SK-N-SH (cell line): ENCODE data around the gene AFAP1. TPM values are rescaled to one million over a fixed set of nuclear protein-coding genes. Genes with fewer than 3 reads are reported as not detected.

Experiments used
- CTCF ChIA-PET: fragments of 300-600, 350-600 bp; formaldehyde crosslinking; extraction: SDS; loops from one replicate; lab custom pipeline; 2021; lab: Yijun Ruan, JAX
- POLR2A ChIA-PET: fragments of 350-600 bp; sonication (Branson Sonifier 250); formaldehyde crosslinking; extraction: SDS; loops from one replicate; lab custom pipeline; 2020; ENCODE audit warnings: antibody characterized with exemption, inconsistent platforms; lab: Yijun Ruan, JAX
- DNase-seq: peaks from one replicate; pipeline ENCODE4 v3.0.0; 2012
- H2AFZ ChIP-seq: fragments of 200-600 bp; sonication (generic); 2 replicates; pipeline ENCODE4 v1.8.1; 2016; ENCODE audit warnings: antibody characterized with exemption, mild to moderate bottlenecking, low read depth
- H3F3A ChIP-seq: fragments of 200-600 bp; sonication (generic); replicated peaks from 2 replicates; pipeline ENCODE3; 2016; ENCODE audit warnings: antibody characterized with exemption, mild to moderate bottlenecking; ENCODE audit not compliant: insufficient read depth
- H3K27ac ChIP-seq, 2 experiments: fragments of 200-500 bp in 1 of 2; fragments of 200-600 bp in 1 of 2; sonication (Bioruptor generic) in 1 of 2; sonication (generic), shearing (Covaris generic) in 1 of 2; 2 replicates each; pipeline versions ENCODE4 v1.5.1 to v1.6.1; 2014 to 2016; ENCODE audit warnings: low read depth in 2 of 2, inconsistent platforms in 1 of 2, low read length in 1 of 2, mild to moderate bottlenecking in 1 of 2, mixed read lengths in 1 of 2
- H3K27me3 ChIP-seq: fragments of 200-600 bp; sonication (generic), shearing (Covaris generic); 2 replicates; pipeline ENCODE4 v1.6.1; 2016; ENCODE audit warnings: mixed run types; ENCODE audit not compliant: insufficient read depth
- H3K36me3 ChIP-seq, 2 experiments: fragments of 200-500 bp in 1 of 2; fragments of 200-600 bp in 1 of 2; sonication (Bioruptor generic) in 1 of 2; sonication (generic) in 1 of 2; replicated peaks in 1 of 2; 2 replicates each; pipeline versions ENCODE3 to v1.5.1; 2014 to 2016; ENCODE audit warnings: low read length in 1 of 2, mild to moderate bottlenecking in 1 of 2; ENCODE audit not compliant: insufficient read depth in 2 of 2, control insufficient read depth in 1 of 2
- H3K4me1 ChIP-seq, 2 experiments: fragments of 200-500 bp in 1 of 2; fragments of 200-600 bp in 1 of 2; sonication (Bioruptor generic) in 1 of 2; sonication (generic), shearing (Covaris generic) in 1 of 2; 2 replicates each; pipeline versions ENCODE4 v1.5.1 to v1.6.1; 2014 to 2016; ENCODE audit warnings: low read depth in 1 of 2, low read length in 1 of 2, mixed run types in 1 of 2; ENCODE audit not compliant: insufficient read depth in 2 of 2, control insufficient read depth in 1 of 2
- H3K4me2 ChIP-seq: fragments of 200-600 bp; sonication (generic), shearing (Covaris generic); 2 replicates; pipeline ENCODE4 v1.6.1; 2017; ENCODE audit warnings: mixed run types
- H3K4me3 ChIP-seq, 2 experiments: fragments of 200-500 bp in 1 of 2; fragments of 200-600 bp in 1 of 2; sonication (Bioruptor generic) in 1 of 2; sonication (generic), shearing (Covaris generic) in 1 of 2; 2 replicates each; pipeline versions ENCODE4 v1.5.1 to v1.8.1; 2014 to 2016; ENCODE audit warnings: low read depth in 2 of 2, inconsistent platforms in 1 of 2, low read length in 1 of 2, mild to moderate bottlenecking in 1 of 2, mixed read lengths in 1 of 2, moderate library complexity in 1 of 2
- H3K79me2 ChIP-seq: fragments of 200-600 bp; sonication (generic); 2 replicates; pipeline ENCODE4 v1.8.1; 2017; ENCODE audit warnings: mild to moderate bottlenecking; ENCODE audit not compliant: insufficient read depth
- H3K9ac ChIP-seq: fragments of 200-600 bp; sonication (generic); 2 replicates; pipeline ENCODE4 v1.6.1; 2017; ENCODE audit warnings: mixed run types
- H3K9me2 ChIP-seq: fragments of 200-600 bp; sonication (generic); 2 replicates; pipeline ENCODE4 v1.6.1; 2017; ENCODE audit warnings: mixed run types
- H3K9me3 ChIP-seq: fragments of 200-600 bp; sonication (generic); 2 replicates; pipeline ENCODE4 v1.6.1; 2017; ENCODE audit warnings: mixed run types, mild to moderate bottlenecking, moderate library complexity
- H4K20me1 ChIP-seq: fragments of 200-600 bp; sonication (generic); 2 replicates; pipeline ENCODE4 v1.6.1; 2017; ENCODE audit warnings: mild to moderate bottlenecking, mixed run types; ENCODE audit not compliant: insufficient read depth
- CHD2 ChIP-seq: fragments of 150-350 bp; IDR thresholded peaks from 2 replicates; pipeline ENCODE4 v1.6.1; 2018; ENCODE audit warnings: low read length; ENCODE audit not compliant: partially characterized antibody
- CTCF ChIP-seq: fragments of 200-600 bp; sonication (generic); IDR thresholded peaks from 2 replicates; pipeline ENCODE4 v1.6.1; 2017; ENCODE audit warnings: antibody characterized with exemption, mild to moderate bottlenecking, moderate library complexity
- EZH2phosphoT487 ChIP-seq: fragments of 200-600 bp; sonication (generic); IDR thresholded peaks from 2 replicates; pipeline ENCODE4 v1.6.1; 2017; ENCODE audit warnings: low read depth, mixed run types, mild to moderate bottlenecking, antibody characterized with exemption, moderate library complexity, borderline replicate concordance
- FOSL2 ChIP-seq: IDR thresholded peaks from 2 replicates; pipeline ENCODE4 v1.4.0; 2012; ENCODE audit warnings: low read depth, mild to moderate bottlenecking, moderate library complexity, borderline replicate concordance
- FOXJ3 ChIP-seq: sonication (generic); formaldehyde crosslinking; IDR thresholded peaks from 2 replicates; pipeline ENCODE4 v1.5.1; 2020; ENCODE audit warnings: mild to moderate bottlenecking, missing genetic modification reagents
- GABPA ChIP-seq: IDR thresholded peaks from 2 replicates; pipeline ENCODE4 v1.4.0; 2012; ENCODE audit warnings: low read depth, mild to moderate bottlenecking
- MEF2A ChIP-seq: IDR thresholded peaks from 2 replicates; pipeline ENCODE4 v1.4.0; 2012; ENCODE audit warnings: low read depth, borderline replicate concordance
- NFIC ChIP-seq: IDR thresholded peaks from 2 replicates; pipeline ENCODE4 v1.4.0; 2012; ENCODE audit warnings: borderline replicate concordance
- NRF1 ChIP-seq: IDR thresholded peaks from 2 replicates; pipeline ENCODE4 v1.6.1; 2012; ENCODE audit warnings: low read depth, mild to moderate bottlenecking, low read length
- POLR2AphosphoS5 ChIP-seq: IDR thresholded peaks from 2 replicates; pipeline ENCODE4 v1.6.1; 2012; ENCODE audit warnings: low read depth, low read length
- REST ChIP-seq: IDR thresholded peaks from 2 replicates; pipeline ENCODE4 v1.6.1; 2012; ENCODE audit warnings: mild to moderate bottlenecking, low read depth, low read length, moderate library complexity
- TAF1 ChIP-seq: IDR thresholded peaks from 2 replicates; pipeline ENCODE4 v1.6.1; 2012; ENCODE audit warnings: low read depth, mild to moderate bottlenecking, low read length, moderate library complexity, borderline replicate concordance
- TCF12 ChIP-seq: IDR thresholded peaks from 2 replicates; pipeline ENCODE4 v1.4.0; 2012
- USF2 ChIP-seq: fragments of 150-350 bp; IDR thresholded peaks from 2 replicates; pipeline ENCODE4 v1.6.1; 2017; ENCODE audit warnings: antibody characterized with exemption, low read length, low read depth, borderline replicate concordance
- WGBS: methylation state at CpG from one replicate; pipeline ENCODE4 v1.1.6; 2017; ENCODE audit warnings: low lambda C conversion rate; 5-methylcytosine and 5-hydroxymethylcytosine counted together
- polyA plus RNA-seq, 3 experiments: library from polyadenylated mRNA; depleted of rRNA; stranded (reverse); fragments of >200 nt; gene quantifications; 2 replicates each; pipeline ENCODE4 v1.2.3, GENCODE V29; 2012

AFAP1 gene
- polyA plus RNA-seq, 1 of the 3 experiments (the other 2 are of a cell fraction): 67.9 TPM

- TF ChIP-seq MEF2A (no peak), FOXJ3 (CRISPR knock-in tag) (no peak), FOSL2 (no peak), CTCF (no peak), CHD2 (no peak)
These were observed 132.2 kb downstream of the AFAP1 start (continued) for GRCh38 chr4:7807351-7807921.

- Histone ChIP-seq H3K9ac (peak overlapping the region; percentile 6; the same call in 1 of the 2 replicates), H3K9me3 (no peaks in the 10 kb centered on the region), H3K4me3 (no peak overlapping the region), H3K27me3 (no peaks in the 10 kb centered on the region), H3K4me1 (peaks cover 31 to 38% of the 10 kb centered on the region in 2 experiments), H4K20me1 (peaks cover 2% of the 10 kb centered on the region), H3K36me3 (peaks cover 51 to 56% of the 10 kb centered on the region in 2 experiments), H3K27ac (peak overlapping the region; percentile 67 to 86), H3F3A (peaks cover 56% of the 10 kb centered on the region), H3K9me2 (no peaks in the 10 kb centered on the region), H3K4me2 (peak overlapping the region; percentile 26), H3K79me2 (peaks cover 89% of the 10 kb centered on the region), H2AFZ (no peak overlapping the region)
- no peak for TF ChIP-seq USF2
- WGBS: 81% methylated on average over 9 of the region's 11 CpGs
- POLR2A ChIA-PET: no interaction called here
- no peak for DNase-seq
- CTCF ChIA-PET: interaction anchor here (5.0 to 13.1 kb wide), 8 partner anchors 14 to 180 kb away, joined by 46 to 231 read pairs (median 126); partner anchors contain the start of gene AFAP1
These were observed 133.1 kb downstream of the AFAP1 start for GRCh38 chr4:7806338-7807090.

- Histone ChIP-seq H3K4me2 (peak overlapping the region; percentile 26), H3K9me3 (no peaks in the 10 kb centered on the region), H3K36me3 (peaks cover 53 to 59% of the 10 kb centered on the region in 2 experiments), H3K27ac (peak overlapping the region; percentile 67 to 86), H3K79me2 (peaks cover 90% of the 10 kb centered on the region), H3K9ac (no peak overlapping the region), H3K4me1 (peaks cover 30 to 31% of the 10 kb centered on the region in 2 experiments), H3K9me2 (no peaks in the 10 kb centered on the region), H2AFZ (no peak overlapping the region), H4K20me1 (peaks cover 6% of the 10 kb centered on the region), H3K4me3 (no peak overlapping the region), H3F3A (peaks cover 62% of the 10 kb centered on the region), H3K27me3 (no peaks in the 10 kb centered on the region)
- WGBS: 67% methylated on average over 21 of the region's 21 CpGs
- POLR2A ChIA-PET: no interaction called here
- CTCF ChIA-PET: interaction anchor here (1.2 to 13.1 kb wide), 17 partner anchors 13 to 205 kb away, joined by 3 to 231 read pairs (median 46); partner anchors contain the start of gene AFAP1
- DNase-seq: no peak
- TF ChIP-seq CHD2 (no peak), TAF1 (no peak), EZH2phosphoT487 (no peak), TCF12 (peak; percentile 43; the same call in 1 of the 2 replicates), NRF1 (no peak), POLR2AphosphoS5 (no peak; the same call in 1 of the 2 replicates), NFIC (peak; percentile 85), REST (0 out of 2 replicates have a peak, but pooled peaks have one; percentile 37), GABPA (no peak)
These were observed 133.9 kb downstream of the AFAP1 start for GRCh38 chr4:7805533-7806337.
